HG02938 (cell line): ENCODE results near the gene SERTM2.

ENCODE experiments used
- ATAC-seq: cut with Tn5 transposase; IDR thresholded peaks from one replicate; pipeline ENCODE4 v1.9.1; 2021; ENCODE audit warnings: mild to moderate bottlenecking, moderate library complexity; ENCODE audit not compliant: unreplicated experiment

Gene SERTM2

GRCh38 chrX:111555406-111555958 lies 44.0 kb downstream of the SERTM2 start:
- ATAC-seq = no peak

GRCh38 chrX:111560801-111561200 lies 49.4 kb downstream of the SERTM2 start:
- no peak for ATAC-seq

- no peak for ATAC-seq
These were observed 50.4 kb downstream of the SERTM2 start for GRCh38 chrX:111561851-111562250.

GRCh38 chrX:111567542-111568255 lies 56.3 kb downstream of the SERTM2 start:
- ATAC-seq = no peak

- no peak for ATAC-seq
These were observed 56.9 kb downstream of the SERTM2 start for GRCh38 chrX:111568354-111568753.

- no peak for ATAC-seq
These were observed 57.4 kb downstream of the SERTM2 start for GRCh38 chrX:111568817-111569216.
